NCI-H2196 (cell line): ENCODE data around the gene IL7R.
"Not testable (repeated sequence)": the region's sequence is repeated elsewhere in the genome, so short reads cannot be mapped to it uniquely, and the experiment has no call there.

Experiments
- DNase-seq: peaks from one replicate; lab custom pipeline; 2025; ENCODE audit not compliant: unreplicated experiment; lab: John Stamatoyannopoulos, UW

The IL7R gene

DNA sequence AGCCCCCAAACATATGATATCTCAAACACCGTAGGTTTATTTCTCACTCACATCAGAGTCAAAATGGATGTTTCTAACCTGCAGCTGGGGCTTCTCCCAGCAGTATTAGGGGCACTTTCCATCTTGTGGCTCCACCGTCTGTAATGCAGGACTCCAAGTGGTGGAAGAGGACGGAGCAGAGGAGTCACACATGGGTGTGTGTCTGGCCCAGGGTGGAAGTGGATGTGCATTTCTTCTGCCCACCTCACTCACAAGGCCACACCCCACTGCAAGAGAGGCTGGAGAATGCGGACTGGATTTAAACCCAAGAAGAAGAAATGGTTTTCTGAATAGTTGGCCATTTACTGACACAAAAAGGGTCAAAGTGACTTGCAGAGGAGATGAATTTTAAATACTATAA is 13.9 kb downstream of the IL7R start:
- no peak for DNase-seq

DNA sequence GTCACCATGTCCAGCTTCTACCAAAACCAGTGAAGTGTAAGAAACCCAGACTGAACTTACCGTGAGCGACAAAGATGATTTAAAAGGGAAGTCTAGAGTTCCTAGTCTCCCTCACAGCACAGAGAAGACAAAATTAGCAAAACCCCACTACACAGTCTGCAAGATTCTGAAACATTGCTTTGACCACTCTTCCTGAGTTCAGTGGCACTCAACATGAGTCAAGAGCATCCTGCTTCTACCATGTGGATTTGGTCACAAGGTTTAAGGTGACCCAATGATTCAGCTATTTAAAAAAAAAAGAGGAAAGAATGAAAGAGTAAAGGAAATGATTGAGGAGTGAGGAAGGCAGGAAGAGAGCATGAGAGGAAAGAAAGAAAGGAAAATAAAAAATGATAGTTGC is 19.8 kb downstream of the IL7R start:
- no peak for DNase-seq

DNA sequence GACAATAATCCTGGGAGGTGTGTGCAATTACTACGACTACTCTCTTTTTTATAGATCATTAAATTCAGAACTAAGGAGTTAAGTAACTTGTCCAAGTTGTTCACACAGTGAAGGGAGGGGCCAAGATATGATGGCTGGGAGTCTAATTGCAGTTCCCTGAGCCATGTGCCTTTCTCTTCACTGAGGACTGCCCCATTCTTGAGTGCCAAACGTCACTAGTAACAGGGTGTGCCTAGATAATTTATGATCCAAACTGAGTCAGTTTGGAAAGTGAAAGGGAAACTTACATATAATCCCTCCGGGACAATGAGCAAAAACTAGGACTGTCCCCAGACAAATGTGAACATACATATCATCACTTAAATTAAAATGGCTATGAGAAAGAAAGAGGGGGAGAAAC is 20.2 kb downstream of the IL7R start:
- DNase-seq = no peak

DNA sequence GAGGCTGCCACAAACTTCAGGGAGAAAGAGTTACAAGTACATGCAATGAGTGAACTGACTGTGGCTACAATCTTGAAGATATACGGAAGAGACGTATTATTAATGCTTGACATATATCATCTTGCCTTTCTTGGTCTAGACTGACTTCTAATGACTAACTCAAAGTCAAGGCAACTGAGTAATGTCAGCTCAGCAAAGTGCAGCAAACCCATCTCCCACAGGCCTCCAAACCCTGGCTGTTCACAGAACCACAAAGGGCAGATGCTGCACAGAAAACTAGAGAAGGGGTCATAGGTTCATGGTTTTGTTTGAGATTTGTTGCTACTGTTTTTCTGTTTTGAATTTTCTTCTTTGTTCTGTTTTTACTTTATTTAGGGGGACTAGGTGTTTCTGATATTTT is 21.0 kb downstream of the IL7R start:
- DNase-seq = no peak

DNA sequence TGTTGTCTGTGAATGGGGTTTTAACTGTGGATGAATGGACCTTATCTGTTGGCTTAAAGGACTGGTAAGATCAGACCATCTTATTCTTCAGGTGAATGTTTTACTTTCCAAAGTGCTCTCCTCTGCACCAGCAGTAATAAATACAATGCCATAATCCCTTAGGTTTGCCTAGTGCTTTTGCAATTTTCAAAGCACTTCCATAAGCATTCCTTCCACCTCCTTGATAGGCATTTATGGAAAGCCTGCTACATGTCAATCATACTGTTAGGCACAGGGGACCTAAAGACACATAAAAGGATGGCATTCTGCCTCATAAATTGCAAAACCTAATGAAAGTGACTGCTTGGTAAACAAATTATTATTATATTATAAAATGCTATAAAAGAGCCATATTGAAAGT is 21.4 kb downstream of the IL7R start:
- DNase-seq = no peak

DNA sequence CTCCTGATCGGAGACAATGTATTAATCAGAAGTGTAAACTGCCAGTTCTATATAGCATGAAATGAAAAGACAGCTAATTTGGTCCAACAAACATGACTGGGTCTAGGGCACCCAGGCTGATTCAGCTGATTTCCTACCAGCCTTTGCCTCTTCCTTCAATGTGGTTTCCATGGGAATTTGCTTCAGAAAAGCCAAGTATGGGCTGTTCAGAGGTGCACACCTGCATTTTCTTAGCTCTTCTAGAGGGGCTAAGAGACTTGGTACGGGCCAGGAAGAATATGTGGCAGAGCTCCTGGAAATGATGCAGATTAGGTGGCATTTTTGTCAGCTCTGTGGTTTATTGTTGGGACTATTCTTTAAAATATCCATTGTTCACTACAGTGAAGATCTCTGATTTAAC is 22.4 kb downstream of the IL7R start:
- no peak for DNase-seq

DNA sequence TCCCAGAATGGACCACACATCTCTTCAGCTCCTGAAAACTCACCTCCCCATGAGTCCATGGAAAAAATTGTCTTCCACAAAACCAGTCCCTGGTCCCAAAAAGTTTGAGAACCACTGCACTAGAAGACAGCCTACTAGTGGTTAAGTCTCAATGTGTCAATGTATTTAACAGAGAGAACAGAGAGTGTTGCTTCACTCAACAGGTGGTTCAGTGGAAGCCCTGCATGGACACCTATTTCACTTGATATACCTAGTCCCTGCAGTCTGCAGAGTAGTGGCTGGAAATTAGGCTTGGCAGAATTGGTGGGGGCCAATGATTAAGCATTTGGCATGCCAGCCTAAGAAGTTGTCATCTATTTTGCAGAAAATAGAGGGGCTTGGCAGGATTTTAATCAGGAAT is 23.0 kb downstream of the IL7R start:
- no peak for DNase-seq

DNA sequence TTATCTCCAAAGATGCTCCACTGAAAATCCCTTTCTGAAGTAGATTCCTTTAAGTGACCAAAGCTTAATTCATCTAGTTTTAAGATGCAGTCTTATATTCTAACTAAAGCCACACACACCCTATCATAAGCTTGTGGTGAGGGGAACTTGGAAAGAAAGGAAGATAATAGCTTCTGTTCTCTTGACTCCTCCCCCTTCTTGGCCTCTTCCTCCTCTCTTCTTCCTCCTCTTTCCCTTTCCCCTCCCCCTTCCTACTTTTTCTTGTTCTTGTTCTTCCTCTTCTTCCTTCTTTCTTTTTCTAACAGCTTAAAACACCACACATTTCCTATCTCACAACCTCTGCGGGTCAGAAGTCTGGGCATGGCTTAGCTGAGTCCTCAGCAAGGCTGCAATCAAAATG is 23.5 kb downstream of the IL7R start:
- no peak for DNase-seq

DNA sequence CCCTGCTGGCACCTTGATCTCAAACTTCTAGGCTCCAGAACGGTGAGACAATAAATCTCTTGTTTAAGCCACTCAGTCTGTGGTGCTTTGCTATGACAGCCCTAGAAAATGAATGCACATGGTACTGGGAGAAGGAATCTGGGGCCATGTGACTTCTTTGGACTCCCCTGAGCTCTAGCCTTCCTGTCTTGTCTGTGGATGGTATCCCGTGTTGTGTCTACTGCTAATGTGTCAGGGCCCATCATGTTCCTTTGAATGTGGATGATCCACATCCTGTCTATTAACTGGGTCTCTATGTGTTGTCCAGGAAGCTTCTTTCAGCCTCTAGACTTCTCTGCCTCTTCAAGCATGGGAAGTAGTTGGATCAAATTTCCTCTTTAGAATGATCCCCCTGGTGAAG is 25.1 kb downstream of the IL7R start:
- no peak for DNase-seq

DNA sequence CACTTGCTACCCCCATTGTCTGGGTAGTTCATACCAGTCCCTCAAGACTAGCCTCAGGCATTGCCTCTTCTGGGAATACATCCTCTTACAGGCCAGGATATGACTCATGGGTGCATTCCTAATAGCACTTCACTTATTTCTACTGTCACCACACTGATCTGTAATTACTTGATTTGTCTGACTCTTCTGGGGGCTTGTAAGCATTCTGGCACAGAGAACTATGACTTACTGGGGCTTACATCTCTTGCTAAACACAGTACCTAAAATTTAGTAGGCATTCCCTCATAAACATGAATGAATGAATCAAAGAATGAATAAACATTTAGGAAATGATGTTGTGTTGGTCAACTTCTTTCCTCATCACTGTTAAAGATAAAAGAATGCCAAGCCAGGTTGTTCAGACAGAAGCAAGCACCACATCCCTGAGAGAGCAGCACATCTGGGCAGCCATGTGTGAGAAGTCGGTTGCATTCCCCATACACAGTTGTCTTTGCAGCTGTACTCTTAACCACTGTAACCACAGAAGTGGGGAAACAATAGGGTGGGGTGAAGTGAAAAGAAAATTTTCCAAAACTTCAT is 27.6 kb downstream of the IL7R start:
- DNase-seq = no peak

DNA sequence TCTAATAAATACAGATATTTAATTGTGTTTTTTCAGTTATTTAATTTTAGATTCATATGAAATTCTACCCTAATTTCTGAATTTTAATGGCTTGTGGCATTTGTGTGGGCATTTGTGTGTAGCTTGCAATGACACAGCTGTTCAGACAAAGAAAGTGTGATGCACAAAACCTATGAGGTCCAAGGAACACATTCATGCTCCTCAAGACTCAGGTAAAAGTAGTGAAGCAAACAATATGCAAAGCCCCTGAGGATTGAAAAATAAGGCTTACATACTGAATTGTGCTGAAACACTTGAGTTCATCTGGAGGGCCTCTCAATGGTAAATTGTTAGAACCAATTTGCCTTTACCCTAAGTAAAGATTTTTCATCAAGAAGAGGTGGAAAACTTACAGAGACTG is 28.1 kb downstream of the IL7R start:
- no peak for DNase-seq

DNA sequence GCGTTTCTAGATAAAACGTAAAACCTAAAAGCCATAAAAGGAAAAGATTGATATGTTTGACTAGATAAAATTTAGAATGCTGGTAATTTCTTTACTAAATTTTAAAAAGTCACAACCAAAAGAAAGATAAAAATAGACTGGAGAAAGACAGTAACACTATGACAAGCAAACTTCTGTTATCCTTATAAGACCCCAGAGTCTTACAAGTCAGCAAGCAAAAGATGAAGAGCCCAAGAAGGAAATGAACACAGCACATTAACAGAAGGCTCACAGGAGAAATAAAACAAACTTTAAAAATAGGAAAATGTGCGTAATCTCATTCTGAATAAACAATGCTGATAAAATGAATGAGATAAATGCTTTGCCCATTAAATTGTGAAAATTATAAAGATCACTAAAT is 29.7 kb downstream of the IL7R start:
- no peak for DNase-seq

DNA sequence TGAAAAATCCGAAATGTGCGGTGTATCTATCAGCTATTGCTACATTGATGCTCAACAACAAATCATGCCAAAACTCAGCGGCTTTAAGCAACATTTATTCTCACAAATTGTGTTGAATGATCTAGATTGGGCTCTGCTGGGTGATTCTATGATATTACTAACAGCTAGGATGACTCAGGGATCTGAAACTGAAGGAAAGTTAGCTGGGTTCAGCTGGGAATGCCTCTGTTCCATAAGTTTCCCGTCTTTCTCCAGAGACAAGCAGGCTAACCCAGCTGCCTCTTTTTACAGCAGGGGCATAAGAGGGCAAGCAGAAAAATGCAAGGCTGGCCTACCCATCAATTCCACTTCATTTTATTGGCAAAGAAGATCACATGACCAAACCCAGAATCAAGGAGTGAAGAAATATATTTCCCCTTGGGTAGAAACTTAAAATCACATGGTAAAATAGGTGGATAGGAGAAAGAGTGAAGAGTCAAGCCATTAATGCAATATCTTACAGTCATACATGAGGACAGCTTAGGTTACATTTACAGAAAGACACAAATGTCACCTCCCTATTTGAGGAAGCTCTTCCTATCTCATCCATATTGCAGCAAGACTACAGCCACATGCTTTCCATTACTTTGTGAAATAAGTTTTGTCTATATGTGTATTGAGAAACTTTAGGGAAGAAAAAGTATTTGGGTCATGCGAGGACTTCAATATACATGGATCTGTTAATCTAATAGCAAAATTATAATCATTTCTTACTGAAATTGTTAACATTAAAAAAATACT is 30.8 kb downstream of the IL7R start:
- no peak for DNase-seq

DNA sequence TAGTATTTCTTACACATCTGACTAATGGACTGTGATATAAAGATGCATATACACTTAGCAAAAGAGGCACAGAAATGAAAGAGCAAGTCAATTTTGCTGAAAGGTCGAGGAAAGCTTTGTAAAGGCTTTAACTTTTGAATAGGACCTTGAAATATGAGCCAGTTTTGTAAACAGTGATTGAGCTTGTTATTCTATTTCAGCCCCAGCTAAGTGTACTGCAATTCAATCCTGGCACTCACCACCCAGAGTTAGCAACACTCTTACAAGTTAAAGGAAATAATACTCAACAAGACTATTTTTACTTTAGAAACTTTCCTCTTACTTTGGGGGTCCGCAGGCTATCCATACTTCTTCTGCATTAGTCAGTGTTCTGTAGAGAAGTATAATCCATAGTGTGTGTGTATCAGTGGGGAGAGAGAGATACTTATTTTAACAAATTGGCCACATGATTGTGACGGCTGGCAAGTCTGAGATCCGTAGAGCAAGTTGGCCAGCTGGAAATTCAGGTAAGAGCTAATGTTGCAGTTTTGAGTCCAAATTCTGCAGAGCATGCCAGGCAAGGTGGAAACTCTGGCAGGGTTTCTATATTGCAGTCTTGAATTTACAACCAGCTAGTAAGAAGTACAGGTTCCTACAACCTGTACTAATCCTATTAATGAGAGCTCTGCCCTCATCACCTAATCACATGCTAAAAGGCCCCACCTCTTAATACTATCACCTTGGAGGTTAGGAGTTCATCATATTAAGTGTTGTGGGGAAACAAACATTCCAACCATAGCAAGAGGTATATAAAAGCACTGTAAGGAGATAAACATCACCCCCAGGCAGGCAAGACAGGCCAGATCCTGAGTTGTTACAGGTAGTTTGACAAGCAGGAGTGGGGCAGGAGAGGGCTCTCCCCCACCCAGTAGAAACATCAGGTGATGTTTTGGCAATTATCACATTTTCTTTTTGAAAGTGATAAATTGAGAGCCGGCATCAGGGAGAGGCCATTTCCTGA is 33.6 kb downstream of the IL7R start:
- DNase-seq = no peak

DNA sequence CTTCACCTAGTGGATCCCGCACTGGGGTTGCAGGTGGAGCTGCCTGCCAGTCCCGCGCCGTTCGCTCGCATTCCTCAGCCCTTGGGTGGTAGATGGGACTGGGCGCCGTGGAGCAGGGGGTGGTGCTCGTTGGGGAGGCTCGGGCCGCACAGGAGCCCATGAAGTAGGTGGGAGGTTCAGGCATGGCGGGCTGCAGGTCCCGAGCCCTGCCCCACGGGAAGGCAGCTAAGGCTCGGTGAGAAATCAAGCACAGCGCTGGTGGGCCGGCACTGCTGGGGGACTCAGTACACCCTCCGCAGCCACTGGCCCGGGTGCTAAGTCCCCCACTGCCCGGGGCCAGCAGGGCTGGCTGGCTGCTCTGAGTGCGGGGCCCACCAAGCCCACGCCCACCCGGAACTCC is 36.1 kb downstream of the IL7R start:
- DNase-seq = not testable (repeated sequence)

DNA sequence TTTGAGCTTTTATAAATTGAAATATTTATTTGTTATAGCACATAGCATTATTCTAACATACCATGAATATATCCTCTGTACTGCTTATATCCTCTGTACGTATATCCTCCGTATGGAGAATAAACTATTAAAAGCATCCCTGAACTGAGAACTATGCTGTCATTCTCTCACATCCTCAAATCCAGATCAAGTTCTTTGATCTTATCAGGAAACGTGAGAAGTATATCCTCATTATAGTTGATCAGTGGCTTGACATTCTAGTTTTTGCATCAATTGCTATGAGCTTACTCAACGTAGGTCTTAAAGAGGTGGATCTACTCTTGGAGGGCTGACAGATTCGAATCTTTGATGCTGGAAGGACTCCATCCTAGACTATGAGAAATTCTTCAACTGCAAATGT is 37.4 kb downstream of the IL7R start:
- no peak for DNase-seq

DNA sequence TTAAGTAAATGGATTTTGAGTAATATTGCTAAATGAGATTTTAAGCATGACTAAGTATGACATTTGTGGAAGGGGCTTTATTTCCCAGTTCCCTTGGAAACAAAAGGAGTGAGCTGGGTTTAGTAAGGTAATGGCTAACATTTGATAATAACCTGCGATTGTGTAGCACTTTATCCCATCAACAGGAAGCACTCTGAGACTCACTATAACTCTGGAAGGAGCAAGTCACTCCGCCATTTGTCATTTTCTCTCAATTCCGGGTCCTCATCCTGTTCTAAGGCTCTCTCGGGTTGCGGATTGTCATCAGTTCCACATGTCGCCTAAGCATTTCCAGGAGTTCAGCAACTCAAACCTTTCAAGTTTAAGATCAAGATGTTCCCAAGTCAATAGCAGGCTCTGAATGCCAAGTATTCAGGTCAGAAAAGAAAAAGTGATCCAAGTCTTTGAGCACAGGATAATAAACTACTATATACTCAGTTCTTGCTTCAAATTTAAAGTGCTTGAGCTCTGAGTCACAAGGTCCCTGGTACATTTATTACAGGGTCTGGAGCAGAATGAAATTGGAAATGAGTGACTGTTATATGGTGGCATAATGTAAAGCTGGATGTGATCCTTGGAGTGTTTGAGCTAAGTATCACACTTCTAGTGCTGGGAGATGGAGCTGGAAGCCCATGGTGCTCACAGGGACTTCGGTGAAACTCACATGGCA is 42.4 kb downstream of the IL7R start:
- DNase-seq = no peak

DNA sequence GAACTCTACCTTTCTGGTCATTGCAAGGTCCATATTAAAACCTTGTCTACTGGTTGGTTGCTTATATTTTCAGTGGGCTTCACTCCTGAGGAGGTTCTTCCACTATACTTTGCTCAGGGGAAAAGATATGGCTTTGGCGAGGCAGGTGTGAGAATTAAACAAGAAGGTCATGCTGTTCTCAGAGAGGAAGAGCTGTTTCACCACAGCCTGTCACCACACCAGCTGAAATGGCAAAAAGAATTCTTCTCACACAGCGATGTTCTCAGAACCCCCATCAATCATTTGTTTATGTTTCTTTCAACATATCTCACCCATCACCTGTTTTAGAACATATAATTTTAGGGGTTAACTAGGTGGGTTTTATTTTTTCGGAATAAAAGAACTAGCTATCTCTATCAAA is 43.1 kb downstream of the IL7R start:
- no peak for DNase-seq

DNA sequence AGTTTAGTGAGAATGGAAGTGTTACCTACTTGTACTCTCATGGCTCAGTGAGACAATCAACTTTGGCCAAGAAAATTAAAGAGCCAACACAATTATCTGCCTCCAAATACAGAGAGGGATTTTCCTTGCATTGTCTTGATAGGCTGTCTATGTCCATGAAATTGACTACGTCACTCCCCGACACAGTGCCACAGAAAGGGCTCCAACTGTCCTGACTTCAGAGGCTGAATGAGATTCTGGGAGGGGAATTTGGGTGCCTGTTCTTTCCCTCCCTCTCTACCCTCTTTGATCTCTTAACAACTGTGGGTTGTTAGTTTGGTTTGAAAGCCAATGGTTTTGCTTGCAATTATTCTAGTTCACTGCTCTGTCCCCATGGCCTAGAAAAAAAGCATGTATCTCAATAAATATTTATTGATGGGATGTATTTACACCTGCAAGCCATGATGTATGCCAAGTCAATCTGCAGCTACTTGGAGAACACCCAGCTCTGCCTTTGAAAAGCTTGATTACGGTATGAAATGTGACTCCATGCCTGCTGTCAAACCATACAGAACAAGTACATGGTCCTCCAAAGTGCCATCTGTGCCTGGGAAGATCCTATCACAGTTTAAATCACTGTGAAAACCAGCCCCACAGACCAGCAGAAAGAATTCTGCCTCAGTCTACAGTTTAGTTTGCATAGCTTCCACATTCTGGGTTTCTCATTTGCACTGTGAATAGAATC is 44.4 kb downstream of the IL7R start:
- DNase-seq = no peak

DNA sequence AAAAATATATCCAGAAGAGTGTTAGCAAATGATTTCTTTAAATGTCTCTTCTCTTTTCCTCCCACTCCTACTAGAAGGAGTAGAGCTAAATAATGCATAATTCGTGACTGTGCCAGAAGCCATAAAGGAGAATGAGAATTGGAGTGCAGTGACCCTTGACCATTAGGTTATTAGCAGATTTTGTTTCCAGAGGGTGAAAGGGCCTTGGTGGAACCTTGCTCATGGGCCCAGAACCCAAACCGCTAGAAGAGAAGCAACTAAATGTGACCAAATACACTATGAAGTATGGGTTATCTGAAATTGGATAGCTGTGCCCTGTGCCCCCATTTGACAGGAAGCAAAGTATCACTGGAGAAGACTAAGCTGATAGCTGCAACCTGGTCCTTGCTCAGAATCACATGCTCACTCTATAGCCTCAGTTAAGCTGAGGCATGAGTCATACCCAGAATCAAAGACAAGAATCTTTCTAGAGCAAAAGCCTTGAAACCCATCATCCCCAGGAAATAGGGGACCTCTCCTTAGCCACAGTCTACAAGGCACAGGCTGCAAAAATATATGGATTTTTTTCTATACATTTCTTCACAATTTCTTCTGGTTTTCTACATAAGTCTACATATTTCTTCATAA is 45.5 kb downstream of the IL7R start:
- no peak for DNase-seq
